ENCODE results near the gene MAPT. TPM values are rescaled to one million over a fixed set of nuclear protein-coding genes. Genes with fewer than 3 reads are reported as not detected.

Gene MAPT
- 76.6 TPM for total RNA-seq

GRCh38 chr17:45894022-45894784 lies at the start of gene MAPT:
Gene MAPT (plus strand): TSS chr17:45894554. CDS start chr17:45962338, 67,784 bp downstream.
- FAIRE-seq (no peak), DNase-seq (ENCODE audit: low spot score in 2 of 2) (peak; percentile 99)

GRCh38 chr17:45844695-45845375 lies 49.5 kb upstream of the MAPT start, which contains the start of gene SPPL2C:
Gene SPPL2C (plus strand): TSS chr17:45844881. CDS start chr17:45844907, 26 bp downstream.
- no peak for DNase-seq (ENCODE audit: low spot score in 2 of 2)
- FAIRE-seq = no peak

GRCh38 chr17:45845376-45846185 lies 48.8 kb upstream of the MAPT start:
- FAIRE-seq = no peak
- no peak for DNase-seq (ENCODE audit: low spot score in 2 of 2)

DNA sequence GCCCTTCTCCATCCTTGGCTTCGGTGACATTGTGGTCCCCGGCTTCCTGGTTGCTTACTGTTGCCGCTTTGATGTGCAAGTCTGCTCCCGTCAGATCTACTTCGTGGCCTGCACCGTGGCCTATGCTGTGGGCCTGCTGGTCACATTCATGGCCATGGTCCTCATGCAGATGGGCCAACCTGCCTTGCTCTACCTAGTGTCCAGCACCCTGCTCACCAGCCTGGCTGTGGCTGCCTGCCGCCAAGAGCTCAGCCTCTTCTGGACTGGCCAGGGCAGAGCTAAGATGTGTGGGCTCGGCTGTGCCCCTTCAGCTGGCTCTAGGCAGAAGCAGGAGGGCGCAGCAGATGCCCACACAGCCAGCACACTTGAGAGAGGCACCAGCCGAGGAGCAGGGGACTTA lies 48.1 kb upstream of the MAPT start:
- DNase-seq (ENCODE audit: low spot score in 2 of 2) (no peak), FAIRE-seq (no peak)

DNA sequence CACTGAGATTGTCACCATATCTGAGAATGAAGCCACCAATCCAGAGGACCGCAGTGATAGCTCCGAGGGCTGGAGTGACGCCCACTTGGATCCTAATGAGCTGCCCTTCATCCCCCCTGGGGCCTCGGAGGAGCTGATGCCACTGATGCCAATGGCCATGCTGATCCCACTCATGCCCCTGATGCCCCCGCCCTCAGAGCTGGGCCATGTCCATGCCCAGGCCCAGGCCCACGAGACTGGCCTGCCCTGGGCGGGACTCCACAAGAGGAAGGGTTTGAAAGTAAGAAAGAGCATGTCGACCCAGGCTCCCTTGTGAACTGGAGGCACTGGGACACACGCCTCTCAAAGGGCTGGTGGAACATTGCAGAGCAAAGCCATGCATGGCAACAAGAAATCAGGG lies 47.7 kb upstream of the MAPT start:
- FAIRE-seq = no peak
- DNase-seq (ENCODE audit: low spot score in 2 of 2) = peak in 1 of 2 donors; percentile 12

GRCh38 chr17:45847101-45847500 lies 47.3 kb upstream of the MAPT start:
- DNase-seq (ENCODE audit: low spot score in 2 of 2) (peak in 1 of 2 donors; percentile 12), FAIRE-seq (no peak)

GRCh38 chr17:45847747-45848146 lies 46.6 kb upstream of the MAPT start:
- no peak for FAIRE-seq

GRCh38 chr17:45848405-45848804 lies 45.9 kb upstream of the MAPT start:
- peak in 1 of 2 donors; percentile 31 for DNase-seq (ENCODE audit: low spot score in 2 of 2)
- no peak for FAIRE-seq

More at GRCh38 chr17:45847747-45848146, 46.6 kb upstream of the MAPT start:
- DNase-seq (ENCODE audit: low spot score in 2 of 2) = peak in 1 of 2 donors; percentile 14

- DNase-seq (ENCODE audit: low spot score in 2 of 2) (peak; percentile 77 to 78), FAIRE-seq (no peak)
Observed at GRCh38 chr17:45848868-45849535, 45.4 kb upstream of the MAPT start.

- FAIRE-seq (no peak), DNase-seq (ENCODE audit: low spot score in 2 of 2) (no peak)
Observed at GRCh38 chr17:45849536-45849990, 44.8 kb upstream of the MAPT start.

GRCh38 chr17:45850011-45850410 lies 44.3 kb upstream of the MAPT start:
- no peak for FAIRE-seq
- no peak for DNase-seq (ENCODE audit: low spot score in 2 of 2)

- no peak for FAIRE-seq
- no peak for DNase-seq (ENCODE audit: low spot score in 2 of 2)
Observed at GRCh38 chr17:45850468-45850867, 43.9 kb upstream of the MAPT start.

- DNase-seq (ENCODE audit: low spot score in 2 of 2) (no peak), FAIRE-seq (no peak)
Observed at GRCh38 chr17:45851022-45851421, 43.3 kb upstream of the MAPT start.

- FAIRE-seq (no peak), DNase-seq (ENCODE audit: low spot score in 2 of 2) (no peak)
Observed at GRCh38 chr17:45851464-45851863, 42.9 kb upstream of the MAPT start.

- DNase-seq (ENCODE audit: low spot score in 2 of 2) (no peak), FAIRE-seq (no peak)
Observed at GRCh38 chr17:45851873-45852272, 42.5 kb upstream of the MAPT start.

DNA sequence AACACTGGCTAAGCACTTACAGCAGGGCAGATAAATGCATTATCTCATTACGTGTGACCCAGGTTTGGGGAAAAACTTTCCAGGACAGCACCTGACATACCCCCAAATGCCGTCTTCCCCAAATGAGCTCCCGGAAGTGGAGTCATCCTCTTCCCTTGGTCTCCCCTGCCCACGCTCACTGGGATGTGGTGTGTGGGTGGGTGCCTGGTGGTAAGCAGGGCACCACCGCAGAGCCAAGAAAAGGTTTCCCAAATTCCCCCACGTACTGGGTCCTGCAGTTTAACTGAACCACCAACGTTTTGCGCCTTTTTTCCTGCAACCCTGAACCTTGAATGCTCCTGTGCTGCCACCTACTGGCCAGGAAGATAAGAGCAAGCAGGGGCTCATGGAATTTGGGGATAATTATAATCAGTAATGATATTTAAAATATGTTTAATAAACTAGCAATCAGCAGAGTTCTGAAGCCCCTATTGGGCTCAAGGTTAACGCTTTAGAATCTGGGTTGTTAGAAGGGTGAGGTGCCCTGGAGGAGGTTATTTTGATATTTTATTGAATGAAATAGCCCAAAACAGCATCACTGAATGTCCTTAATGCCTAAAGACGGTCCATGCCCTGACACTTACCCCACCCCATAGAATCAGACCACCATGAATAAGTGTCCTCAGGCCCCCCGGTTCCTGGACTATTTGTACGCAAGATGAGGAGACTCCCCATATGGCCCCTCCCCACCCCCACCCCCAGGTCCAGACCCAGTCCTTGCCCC lies 41.6 kb upstream of the MAPT start:
- DNase-seq (ENCODE audit: low spot score in 2 of 2) (peak; percentile 49 to 58), FAIRE-seq (peak; percentile 71)

GRCh38 chr17:45854209-45854608 lies 40.1 kb upstream of the MAPT start:
- FAIRE-seq (no peak), DNase-seq (ENCODE audit: low spot score in 2 of 2) (no peak)

DNA sequence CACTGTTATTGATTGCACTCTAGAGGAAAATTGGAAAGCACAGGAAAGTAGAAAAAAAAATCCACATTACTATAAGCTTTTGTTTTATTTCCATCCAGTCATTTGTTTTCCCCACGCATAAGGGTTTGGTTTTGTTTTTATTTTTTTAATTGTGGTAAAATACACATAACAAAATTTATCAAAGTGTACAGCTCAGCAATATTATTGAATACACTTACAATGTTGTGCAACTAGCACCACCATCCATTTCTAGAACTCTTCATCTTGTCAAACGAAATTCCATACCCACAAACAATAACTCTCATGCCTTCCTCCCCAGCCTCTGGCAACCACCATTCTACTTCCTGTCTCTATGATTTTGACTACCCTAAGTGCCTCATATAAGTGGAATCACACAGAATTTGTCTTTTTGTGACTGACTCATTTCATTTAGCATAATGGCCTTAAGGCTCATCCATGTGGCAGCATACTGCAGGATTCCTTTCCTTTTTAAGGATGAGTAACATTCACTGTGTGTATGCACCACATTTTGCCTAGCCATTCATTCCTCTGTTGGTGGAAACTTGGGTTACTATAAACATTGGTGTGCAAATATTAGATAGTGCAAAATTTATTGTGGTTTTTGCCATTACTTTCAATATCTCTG lies 38.5 kb upstream of the MAPT start:
- DNase-seq (ENCODE audit: low spot score in 2 of 2) (no peak), FAIRE-seq (no peak)
